IMR-90 (cell line): ENCODE results near the gene ZDHHC22. TPM values are rescaled to one million over a fixed set of nuclear protein-coding genes. Genes with fewer than 3 reads are reported as not detected.

Source experiments
- ATAC-seq: fragments of 200-7000 bp; cut with Tn5 transposase; 2 replicates; pipeline ENCODE4 v1.9.1; 2020; ENCODE audit warnings: low read depth, mild to moderate bottlenecking, moderate library complexity
- BruUV-seq: library from RNA; stranded (reverse); fragments of 400-500 nt; replicated peaks from 2 replicates; lab custom pipeline; 2021; lab: Mats Ljungman, UMichigan
- CTCF ChIA-PET: fragments of 300-600 bp; formaldehyde crosslinking; extraction: SDS; loops from one replicate; lab custom pipeline; 2021; ENCODE audit warnings: antibody characterized with exemption; lab: Yijun Ruan, JAX
- POLR2A ChIA-PET: fragments of 300-600 bp; sonication (Branson Sonifier 250); formaldehyde crosslinking; loops from one replicate; lab custom pipeline; 2022; ENCODE audit warnings: antibody characterized with exemption; ENCODE audit not compliant: unreplicated experiment; lab: Charles Lee
- DNase-seq: peaks from one replicate; pipeline ENCODE4 v3.0.0; 2013
- H2AFZ ChIP-seq: replicated peaks from 2 replicates; pipeline ENCODE3; 2013; ENCODE audit warnings: low read length, mild to moderate bottlenecking; ENCODE audit not compliant: poor library complexity
- H2AK5ac ChIP-seq: 2 replicates; pipeline ENCODE4 v1.6.1; 2013; ENCODE audit warnings: low read depth, low read length, inconsistent platforms
- H2AK9ac ChIP-seq: replicated peaks from 2 replicates; pipeline ENCODE3; 2013; ENCODE audit warnings: mild to moderate bottlenecking, low read depth, low read length, moderate library complexity; ENCODE audit not compliant: poor library complexity
- H2BK120ac ChIP-seq: 2 replicates; pipeline ENCODE4 v1.6.1; 2013; ENCODE audit warnings: low read depth, low read length, inconsistent platforms
- H2BK15ac ChIP-seq: 3 replicates; pipeline ENCODE4 v1.6.1; 2013; ENCODE audit warnings: low read depth, low read length, inconsistent platforms
- H2BK20ac ChIP-seq: 2 replicates; pipeline ENCODE4 v1.6.1; 2013; ENCODE audit warnings: low read depth, mild to moderate bottlenecking, inconsistent platforms, low read length, moderate library complexity
- H2BK5ac ChIP-seq: 2 replicates; pipeline ENCODE4 v1.6.1; 2013; ENCODE audit warnings: mild to moderate bottlenecking, low read depth, low read length, inconsistent platforms; ENCODE audit not compliant: poor library complexity, severe bottlenecking
- H3K14ac ChIP-seq: replicated peaks from 2 replicates; pipeline ENCODE4 v1.6.1; 2013; ENCODE audit warnings: low read depth, low read length, inconsistent platforms
- H3K18ac ChIP-seq: 2 replicates; pipeline ENCODE4 v1.6.1; 2013; ENCODE audit warnings: low read depth, low read length, control low read depth
- H3K23ac ChIP-seq: 2 replicates; pipeline ENCODE4 v1.6.1; 2013; ENCODE audit warnings: low read depth, low read length, inconsistent platforms
- H3K27ac ChIP-seq: 2 replicates; pipeline ENCODE4 v1.5.1; 2013; ENCODE audit warnings: mild to moderate bottlenecking, control low read depth, low read length; ENCODE audit not compliant: insufficient read depth
- H3K27me3 ChIP-seq: 2 replicates; pipeline ENCODE4 v1.6.1; 2013; ENCODE audit warnings: low read length; ENCODE audit not compliant: control insufficient read depth, insufficient read depth
- H3K36me3 ChIP-seq: 2 replicates; pipeline ENCODE4 v1.6.1; 2013; ENCODE audit warnings: low read length, mixed read lengths; ENCODE audit not compliant: control insufficient read depth, insufficient read depth
- H3K4ac ChIP-seq: 2 replicates; pipeline ENCODE4 v1.6.1; 2013; ENCODE audit warnings: low read depth, low read length, inconsistent platforms
- H3K4me1 ChIP-seq: 2 replicates; pipeline ENCODE4 v1.6.1; 2013; ENCODE audit warnings: low read length, mixed read lengths; ENCODE audit not compliant: control insufficient read depth, insufficient read depth
- H3K4me2 ChIP-seq: 2 replicates; pipeline ENCODE4 v1.6.1; 2013; ENCODE audit warnings: low read depth, mild to moderate bottlenecking, control low read depth, low read length, moderate library complexity
- H3K4me3 ChIP-seq: 2 replicates; pipeline ENCODE4 v1.5.1; 2013; ENCODE audit warnings: low read depth, mild to moderate bottlenecking, control low read depth, low read length, moderate library complexity; ENCODE audit not compliant: insufficient read depth
- H3K56ac ChIP-seq: 2 replicates; pipeline ENCODE4 v1.6.1; 2013; ENCODE audit warnings: low read length, inconsistent platforms; ENCODE audit not compliant: insufficient read depth; ENCODE audit errors: extremely low read depth
- H3K79me1 ChIP-seq, 2 experiments: 2 replicates each; pipeline ENCODE4 v1.6.1; 2013; ENCODE audit warnings: low read length in 2 of 2, inconsistent platforms in 1 of 2, low read depth in 1 of 2
- H3K9ac ChIP-seq: 2 replicates; pipeline ENCODE4 v1.6.1; 2013; ENCODE audit warnings: low read depth, low read length, control low read depth
- H3K9me1 ChIP-seq: 2 replicates; pipeline ENCODE4 v1.6.1; 2013; ENCODE audit warnings: low read length, inconsistent platforms; ENCODE audit not compliant: insufficient read depth
- H3K9me3 ChIP-seq: 2 replicates; pipeline ENCODE4 v1.6.1; 2013; ENCODE audit warnings: low read length; ENCODE audit not compliant: control insufficient read depth, insufficient read depth
- H4K20me1 ChIP-seq: 2 replicates; pipeline ENCODE4 v1.6.1; 2013; ENCODE audit warnings: low read length, inconsistent platforms; ENCODE audit not compliant: insufficient read depth
- H4K5ac ChIP-seq: 2 replicates; pipeline ENCODE4 v1.6.1; 2013; ENCODE audit warnings: mild to moderate bottlenecking, low read depth, low read length, control low read depth
- H4K8ac ChIP-seq, 2 experiments: 2 replicates each; pipeline ENCODE4 v1.6.1; 2013; ENCODE audit warnings: low read depth in 2 of 2, low read length in 2 of 2, control low read depth in 1 of 2, inconsistent platforms in 1 of 2
- H4K91ac ChIP-seq: 2 replicates; pipeline ENCODE4 v1.6.1; 2013; ENCODE audit warnings: low read depth, low read length, inconsistent platforms; ENCODE audit not compliant: insufficient read depth
- BHLHE40 ChIP-seq: fragments of 150-350 bp; IDR thresholded peaks from 2 replicates; pipeline ENCODE4 v1.6.1; 2016; ENCODE audit warnings: mild to moderate bottlenecking, low read depth, low read length
- CEBPB ChIP-seq: IDR thresholded peaks from 2 replicates; pipeline ENCODE4 v1.6.1; 2012; ENCODE audit warnings: low read depth, low read length, improper control_type of control experiment
- CHD1 ChIP-seq: IDR thresholded peaks from 2 replicates; pipeline ENCODE4 v1.6.1; 2012; ENCODE audit warnings: low read depth, low read length, improper control_type of control experiment
- CTCF ChIP-seq: conservative IDR thresholded peaks from 2 replicates; pipeline ENCODE4 v1.5.1; 2012; ENCODE audit warnings: mild to moderate bottlenecking, low read depth, low read length, improper control_type of control experiment
- ELK1 ChIP-seq: fragments of 150-350 bp; IDR thresholded peaks from 2 replicates; pipeline ENCODE4 v1.6.1; 2016; ENCODE audit warnings: low read depth, mild to moderate bottlenecking, low read length, moderate library complexity, borderline replicate concordance
- FOS ChIP-seq: fragments of 150-350 bp; IDR thresholded peaks from 2 replicates; pipeline ENCODE4 v1.6.1; 2016; ENCODE audit warnings: low read depth, low read length
- MAFK ChIP-seq: IDR thresholded peaks from 2 replicates; pipeline ENCODE4 v1.6.1; 2012; ENCODE audit warnings: low read depth, low read length, improper control_type of control experiment
- MAZ ChIP-seq: IDR thresholded peaks from 2 replicates; pipeline ENCODE4 v1.6.1; 2012; ENCODE audit warnings: low read depth, mild to moderate bottlenecking, low read length, improper control_type of control experiment, moderate library complexity, borderline replicate concordance
- MXI1 ChIP-seq: IDR thresholded peaks from 2 replicates; pipeline ENCODE4 v1.6.1; 2012; ENCODE audit warnings: low read depth, mild to moderate bottlenecking, low read length, moderate library complexity, borderline replicate concordance
- NFE2L2 ChIP-seq: fragments of 150-350 bp; IDR thresholded peaks from 2 replicates; pipeline ENCODE4 v1.6.1; 2016; ENCODE audit warnings: low read depth, mild to moderate bottlenecking, low read length
- POLR2A ChIP-seq: IDR thresholded peaks from 2 replicates; pipeline ENCODE4 v1.6.1; 2012; ENCODE audit warnings: mild to moderate bottlenecking, low read depth, low read length
- RAD21 ChIP-seq: IDR thresholded peaks from 2 replicates; pipeline ENCODE4 v1.6.1; 2012; ENCODE audit warnings: low read length, improper control_type of control experiment
- RCOR1 ChIP-seq: IDR thresholded peaks from 2 replicates; pipeline ENCODE4 v1.6.1; 2012; ENCODE audit warnings: mild to moderate bottlenecking, low read length, improper control_type of control experiment; ENCODE audit not compliant: insufficient replicate concordance
- RFX5 ChIP-seq: IDR thresholded peaks from 2 replicates; pipeline ENCODE4 v1.8.0; 2012; ENCODE audit warnings: low read depth, mild to moderate bottlenecking, low read length, moderate library complexity
- SMC3 ChIP-seq: fragments of 150-350 bp; IDR thresholded peaks from 2 replicates; pipeline ENCODE4 v1.6.1; 2016; ENCODE audit warnings: low read depth, mild to moderate bottlenecking, antibody characterized with exemption, low read length, moderate library complexity
- USF2 ChIP-seq: fragments of 150-350 bp; IDR thresholded peaks from 2 replicates; pipeline ENCODE4 v1.6.1; 2017; ENCODE audit warnings: mild to moderate bottlenecking, antibody characterized with exemption, low read length, low read depth
- WGBS, 2 experiments: methylation state at CpG; one replicate each; pipeline versions ENCODE4 v1.1.5 to v1.1.7; 2013; ENCODE audit warnings: missing lambda C conversion rate in 2 of 2; ENCODE audit not compliant: insufficient read length in 1 of 2; ENCODE audit errors: extremely low coverage in 2 of 2; 5-methylcytosine and 5-hydroxymethylcytosine counted together
- dilution Hi-C: fragments of 300-500 bp; cut with HindIII; formaldehyde crosslinking; loops from one replicate; pipeline ENCODE4 v1.14.3; 2018; ENCODE audit warnings: low sequenced_read_pairs; ENCODE audit not compliant: unreplicated experiment
- in situ Hi-C: fragments of 300-500 bp; cut with MboI; formaldehyde crosslinking; loops from 3 replicates; pipeline ENCODE4 v1.14.3; 2019; ENCODE audit warnings: low sequenced_read_pairs, inconsistent platforms, mixed read lengths
- intact Hi-C: fragments of 100-400 bp; cut with micrococcal nuclease; formaldehyde crosslinking; loops from 2 replicates; pipeline ENCODE4 v1.10.0; 2022
- polyA plus RNA-seq, 3 experiments: library from polyadenylated mRNA; depleted of rRNA; stranded (reverse); fragments of >200 nt; gene quantifications; 2 replicates each; pipeline ENCODE4 v1.2.3, GENCODE V29; 2012; ENCODE audit warnings: low replicate concordance in 1 of 3
- total RNA-seq: library from RNA; depleted of rRNA; stranded (reverse); fragments of >200 nt; gene quantifications from 2 replicates; pipeline ENCODE4 v1.2.3, GENCODE V29; 2012

ZDHHC22 gene
- total and polyA plus RNA-seq, 2 of the 4 experiments (the other 2 are of a cell fraction): not detected

DNA sequence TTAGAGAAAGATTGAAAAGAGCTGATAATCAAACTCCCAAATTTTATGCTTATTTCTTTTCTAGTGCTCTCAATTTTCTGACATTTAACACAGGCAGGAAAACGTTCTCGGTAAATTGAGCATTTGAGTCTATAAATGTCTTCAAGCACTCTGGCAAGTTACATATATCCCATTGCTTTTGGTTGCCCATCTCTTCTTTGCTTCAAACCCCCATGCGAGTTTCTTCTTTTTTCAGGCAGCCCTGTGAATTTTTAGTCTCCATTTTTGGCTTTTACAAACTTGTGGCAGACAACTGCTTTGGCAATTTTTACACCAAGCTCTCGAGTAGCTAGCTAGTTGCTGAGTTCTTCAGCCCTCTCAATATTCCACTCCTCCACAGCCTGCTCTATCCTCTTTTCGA lies 31.3 kb upstream of the ZDHHC22 start:
- POLR2A ChIA-PET: no interaction called here
- H2AK5ac ChIP-seq: no peak overlapping the region
- H3K18ac ChIP-seq: no peak overlapping the region
- no peak overlapping the region for H4K5ac ChIP-seq
- WGBS, 2 experiments: 71% methylated on average over 1 of the region's 5 CpGs; no CpG with 5 or more reads in 1 of the 2 experiments
- H2AFZ ChIP-seq: no peak overlapping the region
- H3K56ac ChIP-seq: no peak overlapping the region
- no peak overlapping the region for H3K14ac ChIP-seq
- no peak overlapping the region for H2BK20ac ChIP-seq
- H4K20me1 ChIP-seq: no peaks in the 10 kb centered on the region
- H3K23ac ChIP-seq: no peak overlapping the region
- no peak overlapping the region for H2BK120ac ChIP-seq
- H3K4me1 ChIP-seq: no peaks in the 10 kb centered on the region
- no peak overlapping the region for H3K4me2 ChIP-seq
- intact Hi-C loops (no loop called here), dilution Hi-C loops (no loop called here), in situ Hi-C loops (no loop called here)
- no peak overlapping the region for H3K4me3 ChIP-seq
- CTCF ChIA-PET: interaction anchor here (0.7 kb wide), 1 partner anchor 23 kb away, joined by 4 read pairs; no protein-coding TSS in a partner anchor
- BruUV-seq: no TSS peak
- H3K9me3 ChIP-seq: no peaks in the 10 kb centered on the region
- no peak overlapping the region for H2BK5ac ChIP-seq
- no peak overlapping the region for H3K27ac ChIP-seq
- no peak for DNase-seq
- no peak overlapping the region for H3K9ac ChIP-seq
- H3K9me1 ChIP-seq: no peaks in the 10 kb centered on the region
- no peak overlapping the region for H3K4ac ChIP-seq
- H2AK9ac ChIP-seq: no peak overlapping the region
- H4K8ac ChIP-seq: no peak overlapping the region
- no peak overlapping the region for H4K91ac ChIP-seq
- TF ChIP-seq CTCF (no peak), RCOR1 (no peak), MAZ (no peak), USF2 (no peak), RFX5 (no peak), MAFK (no peak), CHD1 (no peak), BHLHE40 (no peak), FOS (no peak), SMC3 (no peak), POLR2A (no peak), MXI1 (no peak), NFE2L2 (no peak), ELK1 (no peak), CEBPB (no peak), RAD21 (no peak)
- H2BK15ac ChIP-seq: no peak overlapping the region
- no peaks in the 10 kb centered on the region for H3K79me1 ChIP-seq
- H3K36me3 ChIP-seq: no peaks in the 10 kb centered on the region
- ATAC-seq: no peak
- no peaks in the 10 kb centered on the region for H3K27me3 ChIP-seq
